ENCODE results near the gene AMD1. TPM values are rescaled to one million over a fixed set of nuclear protein-coding genes. Genes with fewer than 3 reads are reported as not detected.

AMD1 gene
- total and polyA plus RNA-seq, 2 of the 8 experiments (the other 6 are each of a cell fraction or from before 2014, with no cell fraction given), result 60.9 to 177 TPM

GRCh38 chr6:110930781-110931180 is 56.2 kb downstream of the AMD1 start (continued):
- TF ChIP-seq CHD7 (IDR thresholded peaks at IDR 0.05; ENCODE audit: insufficient replicate concordance, low read length), result no peak

All from H1 (cell line).